Immature natural killer cell (primary cell): ENCODE data around the gene AGO3. TPM values are rescaled to one million over a fixed set of nuclear protein-coding genes. Genes with fewer than 3 reads are reported as not detected.

Source experiments
- DNase-seq, 3 donors: peaks; one replicate each; pipeline ENCODE4 v3.0.0; 2022; ENCODE audit warnings: mixed read lengths in 1 of 3
- H3K27ac Mint-ChIP-seq, 6 donors: one replicate each; pipeline ENCODE4 v1.8.0; 2020; ENCODE audit warnings: mixed read lengths in 6 of 6, mild to moderate bottlenecking in 5 of 6, inconsistent platforms in 4 of 6, moderate library complexity in 3 of 6
- H3K27me3 Mint-ChIP-seq, 3 donors: one replicate each; pipeline ENCODE4 v1.8.0; 2020 to 2021; ENCODE audit warnings: low read depth in 3 of 3, mild to moderate bottlenecking in 3 of 3, mixed read lengths in 3 of 3, moderate library complexity in 3 of 3, inconsistent platforms in 1 of 3
- H3K36me3 Mint-ChIP-seq, 3 donors: one replicate each; pipeline ENCODE4 v1.8.0; 2020; ENCODE audit warnings: mixed read lengths in 3 of 3, inconsistent platforms in 2 of 3, mild to moderate bottlenecking in 2 of 3
- H3K4me1 Mint-ChIP-seq, 2 donors: one replicate each; pipeline ENCODE4 v1.8.0; 2020; ENCODE audit warnings: inconsistent platforms in 2 of 2, mild to moderate bottlenecking in 2 of 2, mixed read lengths in 2 of 2, moderate library complexity in 1 of 2
- H3K4me3 Mint-ChIP-seq, 5 donors: one replicate each; pipeline ENCODE4 v1.8.0; 2020; ENCODE audit warnings: mild to moderate bottlenecking in 5 of 5, mixed read lengths in 5 of 5, inconsistent platforms in 3 of 5, moderate library complexity in 3 of 5
- H3K9me3 Mint-ChIP-seq, 6 donors: one replicate each; pipeline ENCODE4 v1.8.0; 2020; ENCODE audit warnings: mild to moderate bottlenecking in 6 of 6, mixed read lengths in 6 of 6, inconsistent platforms in 4 of 6, moderate library complexity in 3 of 6
- polyA plus RNA-seq, 3 donors: library from polyadenylated mRNA; unstranded; fragments of 300-500 nt; fragmentation: Illumina TruSeq; gene quantifications; one replicate each; pipeline ENCODE4 v1.2.3, GENCODE V29; 2021

Gene AGO3
- polyA plus RNA-seq, 3 donors from 2014 or later = 6.9 to 12.8 (median 9.3) TPM

- DNase-seq = no peak
- H3K36me3 Mint-ChIP-seq = no peaks in the 10 kb centered on the region
- H3K27ac Mint-ChIP-seq = peak overlapping the region in 2 of 6 donors; percentile 40 to 45
- no peaks in the 10 kb centered on the region for H3K9me3 Mint-ChIP-seq
- H3K4me3 Mint-ChIP-seq = no peak overlapping the region
- H3K27me3 Mint-ChIP-seq = peaks cover 2 to 13% (median 10%) of the 10 kb centered on the region in 3 donors
- peaks cover 12 to 14% of the 10 kb centered on the region in 2 donors for H3K4me1 Mint-ChIP-seq
Measured at GRCh38 chr1:36092166-36092797, 161.4 kb downstream of the AGO3 start.

GRCh38 chr1:36092798-36093185 is 161.9 kb downstream of the AGO3 start:
- H3K4me1 Mint-ChIP-seq = peaks cover 12 to 14% of the 10 kb centered on the region in 2 donors
- DNase-seq = no peak
- H3K4me3 Mint-ChIP-seq = no peak overlapping the region

GRCh38 chr1:36093226-36093625 is 162.3 kb downstream of the AGO3 start:
- H3K4me1 Mint-ChIP-seq = peaks cover 12 to 14% of the 10 kb centered on the region in 2 donors
- H3K27me3 Mint-ChIP-seq = peaks cover 2 to 13% (median 6%) of the 10 kb centered on the region in 3 donors
- H3K9me3 Mint-ChIP-seq = no peaks in the 10 kb centered on the region
- H3K27ac Mint-ChIP-seq = no peak overlapping the region
- H3K4me3 Mint-ChIP-seq = no peak overlapping the region
- H3K36me3 Mint-ChIP-seq = no peaks in the 10 kb centered on the region
- DNase-seq = no peak

More at GRCh38 chr1:36092798-36093185, 161.9 kb downstream of the AGO3 start:
- Mint-ChIP-seq H3K36me3 (no peaks in the 10 kb centered on the region), H3K27me3 (peaks cover 2 to 13% (median 10%) of the 10 kb centered on the region in 3 donors), H3K9me3 (no peaks in the 10 kb centered on the region), H3K27ac (peak overlapping the region in 1 of 6 donors; percentile 22)

- Mint-ChIP-seq H3K4me1 (peaks cover 12 to 13% of the 10 kb centered on the region in 2 donors), H3K27ac (no peak overlapping the region), H3K9me3 (no peaks in the 10 kb centered on the region), H3K36me3 (no peaks in the 10 kb centered on the region), H3K27me3 (peaks cover 0 to 8% (median 2%) of the 10 kb centered on the region in 3 donors), H3K4me3 (no peak overlapping the region)
- no peak for DNase-seq
Measured at GRCh38 chr1:36093929-36094328, 163.0 kb downstream of the AGO3 start.

GRCh38 chr1:36094621-36095061 is 163.7 kb downstream of the AGO3 start:
- Mint-ChIP-seq H3K9me3 (no peaks in the 10 kb centered on the region), H3K4me1 (peaks cover 7 to 8% of the 10 kb centered on the region in 2 donors), H3K36me3 (no peaks in the 10 kb centered on the region), H3K4me3 (no peak overlapping the region), H3K27ac (no peak overlapping the region), H3K27me3 (peaks cover 0 to 2% (median 0%) of the 10 kb centered on the region in 3 donors)
- no peak for DNase-seq

GRCh38 chr1:36095760-36096405 is 165.0 kb downstream of the AGO3 start:
- Mint-ChIP-seq H3K27ac (peak overlapping the region in 2 of 6 donors; percentile 17 to 40), H3K27me3 (peaks cover 0 to 2% (median 0%) of the 10 kb centered on the region in 3 donors), H3K4me3 (no peak overlapping the region), H3K36me3 (no peaks in the 10 kb centered on the region), H3K9me3 (no peaks in the 10 kb centered on the region), H3K4me1 (peaks cover 0 to 7% of the 10 kb centered on the region in 2 donors)
- DNase-seq = no peak

GRCh38 chr1:36096500-36097432 is 165.9 kb downstream of the AGO3 start:
- H3K27me3 Mint-ChIP-seq = peaks cover 0 to 2% (median 0%) of the 10 kb centered on the region in 3 donors

GRCh38 chr1:36097693-36098585 is 167.0 kb downstream of the AGO3 start:
- no peak overlapping the region for H3K27ac Mint-ChIP-seq
- H3K27me3 Mint-ChIP-seq = peaks cover 0 to 2% (median 0%) of the 10 kb centered on the region in 3 donors
- no peak overlapping the region for H3K4me3 Mint-ChIP-seq
- H3K36me3 Mint-ChIP-seq = no peaks in the 10 kb centered on the region
- DNase-seq = no peak
- no peaks in the 10 kb centered on the region for H3K9me3 Mint-ChIP-seq
- peaks cover 0 to 5% of the 10 kb centered on the region in 2 donors for H3K4me1 Mint-ChIP-seq

More at GRCh38 chr1:36096500-36097432, 165.9 kb downstream of the AGO3 start:
- no peak for DNase-seq
- Mint-ChIP-seq H3K36me3 (no peaks in the 10 kb centered on the region), H3K4me3 (no peak overlapping the region), H3K9me3 (no peaks in the 10 kb centered on the region), H3K27ac (peak overlapping the region in 1 of 6 donors; percentile 46), H3K4me1 (peaks cover 0 to 6% of the 10 kb centered on the region in 2 donors)

GRCh38 chr1:36098650-36099365 is 167.9 kb downstream of the AGO3 start:
- H3K4me1 Mint-ChIP-seq = peaks cover 0 to 5% of the 10 kb centered on the region in 2 donors
- H3K27me3 Mint-ChIP-seq = peaks cover 0 to 2% (median 0%) of the 10 kb centered on the region in 3 donors
- no peaks in the 10 kb centered on the region for H3K36me3 Mint-ChIP-seq
- H3K4me3 Mint-ChIP-seq = no peak overlapping the region
- no peak overlapping the region for H3K27ac Mint-ChIP-seq
- DNase-seq = no peak
- H3K9me3 Mint-ChIP-seq = no peaks in the 10 kb centered on the region

- H3K36me3 Mint-ChIP-seq = no peaks in the 10 kb centered on the region
- H3K27me3 Mint-ChIP-seq = peaks cover 0 to 2% (median 0%) of the 10 kb centered on the region in 3 donors
- DNase-seq = peak; percentile 58 to 66 (median 65)
- no peak overlapping the region for H3K4me3 Mint-ChIP-seq
- H3K9me3 Mint-ChIP-seq = no peaks in the 10 kb centered on the region
- peaks cover 0 to 5% of the 10 kb centered on the region in 2 donors for H3K4me1 Mint-ChIP-seq
- H3K27ac Mint-ChIP-seq = no peak overlapping the region
Measured at GRCh38 chr1:36099681-36100341, 168.9 kb downstream of the AGO3 start.

GRCh38 chr1:36100376-36100775 is 169.5 kb downstream of the AGO3 start:
- Mint-ChIP-seq H3K9me3 (no peaks in the 10 kb centered on the region), H3K36me3 (no peaks in the 10 kb centered on the region), H3K27ac (no peak overlapping the region), H3K27me3 (peaks cover 0 to 2% (median 0%) of the 10 kb centered on the region in 3 donors), H3K4me3 (no peak overlapping the region), H3K4me1 (peaks cover 0 to 5% of the 10 kb centered on the region in 2 donors)
- no peak for DNase-seq

- no peaks in the 10 kb centered on the region for H3K9me3 Mint-ChIP-seq
- H3K36me3 Mint-ChIP-seq = no peaks in the 10 kb centered on the region
- no peak overlapping the region for H3K27ac Mint-ChIP-seq
- peaks cover 0 to 5% of the 10 kb centered on the region in 2 donors for H3K4me1 Mint-ChIP-seq
- DNase-seq = no peak
- no peak overlapping the region for H3K4me3 Mint-ChIP-seq
- H3K27me3 Mint-ChIP-seq = no peaks in the 10 kb centered on the region
Measured at GRCh38 chr1:36101546-36101945, 170.6 kb downstream of the AGO3 start.
